Esophagus squamous epithelium (tissue), 5 donors: ENCODE data around the gene MAP3K19. TPM values are rescaled to one million over a fixed set of nuclear protein-coding genes. Genes with fewer than 3 reads are reported as not detected.

Source experiments
- DNase-seq: peaks from one replicate; lab custom pipeline; 2025; lab: John Stamatoyannopoulos, UW
- H3K27ac ChIP-seq, 4 donors: fragments of 200-600 bp; sonication (generic); one replicate each; pipeline ENCODE4 v1.5.1; 2016 to 2019; ENCODE audit warnings: mild to moderate bottlenecking in 1 of 4
- H3K27me3 ChIP-seq, 4 donors: fragments of 200-600 bp; sonication (generic); 1 replicate in 3 of 4; 2 replicates in 1 of 4; pipeline versions ENCODE4 v1.5.1 to v1.6.0; 2017 to 2021; ENCODE audit warnings: antibody characterized with exemption in 1 of 4
- H3K36me3 ChIP-seq, 3 donors: fragments of 200-600 bp; sonication (generic); one replicate each; pipeline ENCODE4 v1.5.1; 2016 to 2019
- H3K4me1 ChIP-seq, 3 donors: fragments of 200-600 bp; sonication (generic); one replicate each; pipeline ENCODE4 v1.5.1; 2017 to 2019
- H3K4me3 ChIP-seq, 4 donors: fragments of 200-600 bp; sonication (generic); 1 replicate in 3 of 4; 2 replicates in 1 of 4; pipeline ENCODE4 v1.5.1; 2016 to 2019; ENCODE audit warnings: mild to moderate bottlenecking in 2 of 4, moderate library complexity in 1 of 4
- H3K9me3 ChIP-seq, 3 donors: fragments of 200-600 bp; sonication (generic); one replicate each; pipeline ENCODE4 v1.5.1; 2016 to 2019
- POLR2A ChIP-seq, 4 donors: fragments of 450-650 bp; IDR thresholded peaks; one replicate each; pipeline ENCODE4 v1.6.1; 2017; ENCODE audit warnings: antibody characterized with exemption in 4 of 4, mild to moderate bottlenecking in 4 of 4, moderate library complexity in 3 of 4
- WGBS, 2 donors: methylation state at CpG; one replicate each; pipeline ENCODE4 v1.1.5; 2018; 5-methylcytosine and 5-hydroxymethylcytosine counted together
- intact Hi-C: fragments of 100-400 bp; cut with DNase I; formaldehyde crosslinking; loops from one replicate; pipeline ENCODE4 v1.15.0; 2022
- total RNA-seq, 4 donors: library from RNA; depleted of rRNA; stranded (reverse); fragments of >200 nt; gene quantifications; one replicate each; pipeline ENCODE4 v1.1.0, GENCODE V29; 2016
- TF ChIP-seq, protein P1 (sequence below), 6 experiments: fragments of 450-650 bp in 4 of 6; fragments of 200-600 bp in 2 of 6; sonication (generic) in 2 of 6; IDR thresholded peaks; one replicate each; pipeline ENCODE4 v1.5.1; 2016 to 2019; ENCODE audit warnings: antibody characterized with exemption in 6 of 6, mild to moderate bottlenecking in 4 of 6, moderate library complexity in 4 of 6
- donor health status: DM: yes; HTN: yes; CAD: no.

MAP3K19 gene
- total RNA-seq, 4 donors from 2014 or later, result not detected

DNA sequence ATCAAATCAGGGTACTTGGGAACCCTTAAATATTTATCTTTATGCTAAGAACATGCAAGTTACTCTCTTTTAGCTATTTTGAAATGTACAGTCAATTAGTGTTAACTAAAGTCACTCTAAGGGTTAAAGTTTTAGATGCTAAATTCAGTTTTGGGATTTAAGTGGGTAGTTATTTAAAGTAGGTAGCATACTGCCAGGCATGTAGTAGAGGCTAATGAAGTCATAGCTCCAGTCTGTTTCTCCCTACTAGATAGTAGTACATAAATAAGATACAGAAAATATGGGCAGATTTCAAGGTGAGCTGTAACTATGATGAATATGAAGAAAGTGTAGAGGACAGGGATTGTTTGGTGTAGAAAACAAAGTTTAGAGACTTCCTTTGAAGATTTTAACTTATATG, 12.3 kb upstream of the MAP3K19 start:
- TF ChIP-seq POLR2A (IDR thresholded peaks at IDR 0.05), result no peak
- TF ChIP-seq, protein P1, sequence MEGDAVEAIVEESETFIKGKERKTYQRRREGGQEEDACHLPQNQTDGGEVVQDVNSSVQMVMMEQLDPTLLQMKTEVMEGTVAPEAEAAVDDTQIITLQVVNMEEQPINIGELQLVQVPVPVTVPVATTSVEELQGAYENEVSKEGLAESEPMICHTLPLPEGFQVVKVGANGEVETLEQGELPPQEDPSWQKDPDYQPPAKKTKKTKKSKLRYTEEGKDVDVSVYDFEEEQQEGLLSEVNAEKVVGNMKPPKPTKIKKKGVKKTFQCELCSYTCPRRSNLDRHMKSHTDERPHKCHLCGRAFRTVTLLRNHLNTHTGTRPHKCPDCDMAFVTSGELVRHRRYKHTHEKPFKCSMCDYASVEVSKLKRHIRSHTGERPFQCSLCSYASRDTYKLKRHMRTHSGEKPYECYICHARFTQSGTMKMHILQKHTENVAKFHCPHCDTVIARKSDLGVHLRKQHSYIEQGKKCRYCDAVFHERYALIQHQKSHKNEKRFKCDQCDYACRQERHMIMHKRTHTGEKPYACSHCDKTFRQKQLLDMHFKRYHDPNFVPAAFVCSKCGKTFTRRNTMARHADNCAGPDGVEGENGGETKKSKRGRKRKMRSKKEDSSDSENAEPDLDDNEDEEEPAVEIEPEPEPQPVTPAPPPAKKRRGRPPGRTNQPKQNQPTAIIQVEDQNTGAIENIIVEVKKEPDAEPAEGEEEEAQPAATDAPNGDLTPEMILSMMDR (IDR thresholded peaks at IDR 0.05), result no peak
- Histone ChIP-seq H3K27ac (no peak overlapping the region), H3K9me3 (no peaks in the 10 kb centered on the region), H3K36me3 (peaks cover 0 to 52% (median 0%) of the 10 kb centered on the region in 3 donors), H3K4me3 (no peak overlapping the region), H3K4me1 (peaks cover 4 to 40% (median 9%) of the 10 kb centered on the region in 3 donors), H3K27me3 (no peaks in the 10 kb centered on the region)
- intact Hi-C loops, result no loop called here
- no peak for DNase-seq

DNA sequence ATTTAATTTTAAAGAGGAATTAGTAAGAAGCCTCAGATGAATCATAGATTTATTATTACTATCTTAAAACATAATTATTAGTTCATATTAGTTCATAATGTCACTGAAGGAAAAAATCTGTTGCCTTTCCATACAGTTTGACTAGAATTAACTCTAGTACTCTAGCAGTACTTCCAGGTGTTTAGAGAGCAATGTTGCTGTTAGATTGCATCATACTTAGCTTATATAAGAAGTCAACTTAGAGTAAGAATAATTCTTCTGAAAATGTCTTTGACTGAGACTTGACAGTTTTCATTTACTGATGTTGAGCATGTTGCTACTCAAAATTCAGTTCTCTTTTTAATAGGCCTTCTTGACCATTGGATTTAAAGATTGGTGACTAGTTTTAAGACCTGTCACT, 9.5 kb upstream of the MAP3K19 start:
- Histone ChIP-seq H3K9me3 (no peaks in the 10 kb centered on the region), H3K4me1 (peaks cover 6 to 58% (median 24%) of the 10 kb centered on the region in 3 donors), H3K36me3 (peaks cover 0 to 42% (median 0%) of the 10 kb centered on the region in 3 donors), H3K27ac (no peak overlapping the region), H3K4me3 (no peak overlapping the region), H3K27me3 (no peaks in the 10 kb centered on the region)
- TF ChIP-seq, protein P1 (IDR thresholded peaks at IDR 0.05), result no peak
- TF ChIP-seq POLR2A (IDR thresholded peaks at IDR 0.05), result no peak
- no peak for DNase-seq
- intact Hi-C loops, result no loop called here

DNA sequence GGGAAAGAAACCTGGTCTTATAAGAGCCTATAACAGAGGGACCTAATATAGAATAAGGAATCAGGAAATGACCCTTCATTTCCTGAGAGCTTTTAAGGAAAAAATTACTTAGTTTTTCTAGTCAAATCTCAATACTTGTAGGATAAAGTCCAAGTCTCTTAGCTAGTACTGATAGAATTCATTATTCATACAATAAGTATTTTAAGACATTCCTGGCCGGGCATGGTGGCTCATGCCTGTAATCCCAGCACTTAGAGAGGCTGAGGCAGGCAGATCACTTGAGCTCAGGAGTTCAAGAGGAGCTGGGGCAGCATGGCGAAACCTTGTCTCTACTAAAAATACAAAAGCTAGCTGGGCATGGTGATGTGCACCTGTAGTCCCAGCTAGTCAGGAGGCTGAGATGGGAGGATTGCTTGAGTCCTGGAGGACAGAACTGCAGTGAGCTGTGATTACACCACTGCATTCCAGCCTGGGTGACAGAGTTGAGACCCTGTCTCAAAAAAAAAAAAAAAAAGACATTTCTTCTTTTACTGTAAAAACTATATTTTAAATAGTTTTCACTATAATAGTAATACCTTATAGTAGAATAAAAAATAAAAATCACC, 8.0 kb upstream of the MAP3K19 start:
- DNase-seq, result no peak
- no peaks in the 10 kb centered on the region for H3K27me3 ChIP-seq
- intact Hi-C loops, result no loop called here
- peaks cover 6 to 61% (median 24%) of the 10 kb centered on the region in 3 donors for H3K4me1 ChIP-seq
- TF ChIP-seq POLR2A (IDR thresholded peaks at IDR 0.05), result no peak
- TF ChIP-seq, protein P1 (IDR thresholded peaks at IDR 0.05), result no peak
- H3K9me3 ChIP-seq, result no peaks in the 10 kb centered on the region
- H3K4me3 ChIP-seq, result no peak overlapping the region
- peaks cover 0 to 28% (median 0%) of the 10 kb centered on the region in 3 donors for H3K36me3 ChIP-seq
- WGBS, 2 donors, result 37 to 60% methylated on average over 2 of the region's 2 CpGs
- no peak overlapping the region for H3K27ac ChIP-seq

DNA sequence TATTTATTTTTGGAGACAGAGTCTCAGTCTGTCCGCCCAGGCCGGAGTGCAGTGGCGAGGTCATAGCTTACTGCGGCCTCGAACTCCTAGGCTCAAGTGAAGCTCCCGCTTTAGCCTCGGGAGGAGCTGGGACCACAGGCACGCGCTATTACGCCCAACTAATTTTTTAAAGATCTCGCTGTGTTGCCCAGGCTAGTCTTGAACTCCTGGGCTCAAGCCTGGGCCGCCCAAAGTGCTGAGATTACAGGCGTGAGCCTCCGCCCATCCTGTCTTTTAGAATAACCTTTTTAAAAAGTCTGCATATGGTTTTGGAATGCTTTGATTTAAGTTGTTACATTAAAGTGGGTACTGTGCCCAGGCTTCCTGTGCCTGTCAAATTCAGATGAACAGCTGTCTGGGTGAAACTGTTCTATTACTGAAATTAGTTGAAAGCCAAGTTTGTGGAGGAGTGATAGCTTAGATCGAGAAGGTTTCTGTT, 5.8 kb upstream of the MAP3K19 start:
- Histone ChIP-seq H3K4me3 (peak overlapping the region; percentile 62 to 96 (median 80)), H3K9me3 (no peaks in the 10 kb centered on the region), H3K4me1 (peaks cover 6 to 56% (median 24%) of the 10 kb centered on the region in 3 donors), H3K36me3 (peaks cover 0 to 10% (median 0%) of the 10 kb centered on the region in 3 donors), H3K27me3 (no peaks in the 10 kb centered on the region), H3K27ac (peak overlapping the region; percentile 93 to 99 (median 95))
- 10 to 12% methylated on average over 15 of the region's 15 CpGs for WGBS, 2 donors
- DNase-seq, result no peak
- no peak for TF ChIP-seq POLR2A (IDR thresholded peaks at IDR 0.05)
- TF ChIP-seq, protein P1 (IDR thresholded peaks at IDR 0.05), result no peak
- intact Hi-C loops, result no loop called here

DNA sequence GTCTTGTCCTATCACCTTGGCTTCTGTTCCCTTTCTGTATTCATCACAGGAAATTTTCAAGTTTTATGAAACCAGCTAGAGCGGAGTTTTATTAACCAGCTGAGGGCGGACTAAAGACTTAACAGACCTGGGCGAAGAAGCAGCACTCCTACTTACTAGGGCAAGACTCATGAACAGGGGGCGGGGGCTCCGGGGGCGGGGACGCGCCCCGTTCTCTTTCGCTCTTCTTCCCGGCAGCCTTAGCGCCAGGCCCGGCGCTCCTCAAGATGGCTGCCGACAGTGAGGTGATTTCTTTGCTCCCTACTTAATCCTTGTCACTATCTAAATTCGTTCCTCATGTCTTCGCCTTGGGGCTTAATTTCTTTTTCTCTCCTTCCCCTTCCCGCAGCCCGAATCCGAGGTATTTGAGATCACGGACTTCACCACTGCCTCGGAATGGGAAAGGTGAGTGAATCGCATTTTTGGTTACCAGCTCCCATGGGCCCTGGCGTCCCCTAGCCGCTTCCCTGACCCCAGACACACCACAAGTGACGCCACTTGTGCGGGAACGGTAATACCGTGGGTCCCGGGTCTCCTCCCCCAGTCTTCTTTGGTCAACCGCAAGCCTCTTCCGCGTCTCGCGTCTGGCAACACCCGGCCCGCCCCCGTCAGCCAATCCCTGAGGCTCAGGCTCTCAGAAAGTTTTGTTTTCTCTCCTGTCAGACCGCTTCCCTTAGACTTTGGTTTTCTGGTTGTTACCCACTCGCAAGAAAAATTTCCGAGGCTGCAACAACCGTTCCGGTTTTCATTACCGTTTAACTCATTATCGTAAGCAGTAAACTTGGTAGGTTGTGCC, 5.0 kb upstream of the MAP3K19 start, which contains the start of gene RAB3GAP1:
RAB3GAP1 (plus strand) TSS at position 251 of the 835 bp plus-strand sequence; CDS start at position 267, 16 bp downstream.
- H3K4me3 ChIP-seq, result peak within 1 kb of the TSS; percentile 62 to 96 (median 80)
- no peaks in the 10 kb centered on the region for H3K9me3 ChIP-seq
- DNase-seq, result peak; percentile 26
- peak within 1 kb of the TSS; percentile 93 to 99 (median 95) for H3K27ac ChIP-seq
- H3K36me3 ChIP-seq, result peaks cover 0 to 8% (median 0%) of the 10 kb centered on the region in 3 donors
- TF ChIP-seq, protein P1 (IDR thresholded peaks at IDR 0.05), result no peak
- TF ChIP-seq POLR2A (IDR thresholded peaks at IDR 0.05), result peak in 1 of 4 donors; percentile 58
- H3K27me3 ChIP-seq, result no peaks in the 10 kb centered on the region
- peaks cover 6 to 49% (median 24%) of the 10 kb centered on the region in 3 donors for H3K4me1 ChIP-seq
- intact Hi-C loops, result no loop called here
- WGBS, 2 donors, result 0% methylated on average over 44 to 45 of the region's 45 CpGs
